ENCODE measurements around the gene ATG16L1. TPM values are rescaled to one million over a fixed set of nuclear protein-coding genes. Genes with fewer than 3 reads are reported as not detected.

Gene ATG16L1
- total and polyA plus RNA-seq, 9 of the 15 experiments (the other 6 are each of a cell fraction or from before 2014, with no cell fraction given): 6.4 to 21.3 (median 17.2) TPM

DNA sequence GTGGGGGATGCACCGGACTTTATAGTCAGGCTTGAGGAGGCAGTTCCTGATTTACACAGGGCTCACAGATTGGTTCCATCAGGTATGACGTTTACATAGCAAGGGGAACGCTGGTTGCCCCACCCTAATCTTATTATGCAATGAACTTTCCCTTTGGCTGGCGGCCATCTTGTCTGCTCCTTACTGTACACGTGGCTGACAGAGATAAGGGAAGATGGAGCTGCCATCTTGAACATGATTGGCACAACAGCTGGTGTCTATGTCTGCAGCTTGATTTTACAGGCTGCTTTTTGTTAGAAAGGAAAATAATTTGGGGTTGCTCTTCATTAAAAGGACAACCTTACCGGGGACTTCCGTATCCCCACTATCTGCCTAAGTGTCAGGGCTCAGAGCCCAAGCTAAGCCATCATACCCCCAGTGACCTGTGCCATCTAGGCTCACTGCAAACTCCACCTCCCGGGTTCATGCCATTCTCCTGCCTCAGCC is 33.5 kb upstream of the ATG16L1 start (continued):
- TF ChIP-seq, protein P1, sequence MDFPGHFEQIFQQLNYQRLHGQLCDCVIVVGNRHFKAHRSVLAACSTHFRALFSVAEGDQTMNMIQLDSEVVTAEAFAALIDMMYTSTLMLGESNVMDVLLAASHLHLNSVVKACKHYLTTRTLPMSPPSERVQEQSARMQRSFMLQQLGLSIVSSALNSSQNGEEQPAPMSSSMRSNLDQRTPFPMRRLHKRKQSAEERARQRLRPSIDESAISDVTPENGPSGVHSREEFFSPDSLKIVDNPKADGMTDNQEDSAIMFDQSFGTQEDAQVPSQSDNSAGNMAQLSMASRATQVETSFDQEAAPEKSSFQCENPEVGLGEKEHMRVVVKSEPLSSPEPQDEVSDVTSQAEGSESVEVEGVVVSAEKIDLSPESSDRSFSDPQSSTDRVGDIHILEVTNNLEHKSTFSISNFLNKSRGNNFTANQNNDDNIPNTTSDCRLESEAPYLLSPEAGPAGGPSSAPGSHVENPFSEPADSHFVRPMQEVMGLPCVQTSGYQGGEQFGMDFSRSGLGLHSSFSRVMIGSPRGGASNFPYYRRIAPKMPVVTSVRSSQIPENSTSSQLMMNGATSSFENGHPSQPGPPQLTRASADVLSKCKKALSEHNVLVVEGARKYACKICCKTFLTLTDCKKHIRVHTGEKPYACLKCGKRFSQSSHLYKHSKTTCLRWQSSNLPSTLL (IDR thresholded peaks at IDR 0.05): no peak
- TF ChIP-seq, protein P2, sequence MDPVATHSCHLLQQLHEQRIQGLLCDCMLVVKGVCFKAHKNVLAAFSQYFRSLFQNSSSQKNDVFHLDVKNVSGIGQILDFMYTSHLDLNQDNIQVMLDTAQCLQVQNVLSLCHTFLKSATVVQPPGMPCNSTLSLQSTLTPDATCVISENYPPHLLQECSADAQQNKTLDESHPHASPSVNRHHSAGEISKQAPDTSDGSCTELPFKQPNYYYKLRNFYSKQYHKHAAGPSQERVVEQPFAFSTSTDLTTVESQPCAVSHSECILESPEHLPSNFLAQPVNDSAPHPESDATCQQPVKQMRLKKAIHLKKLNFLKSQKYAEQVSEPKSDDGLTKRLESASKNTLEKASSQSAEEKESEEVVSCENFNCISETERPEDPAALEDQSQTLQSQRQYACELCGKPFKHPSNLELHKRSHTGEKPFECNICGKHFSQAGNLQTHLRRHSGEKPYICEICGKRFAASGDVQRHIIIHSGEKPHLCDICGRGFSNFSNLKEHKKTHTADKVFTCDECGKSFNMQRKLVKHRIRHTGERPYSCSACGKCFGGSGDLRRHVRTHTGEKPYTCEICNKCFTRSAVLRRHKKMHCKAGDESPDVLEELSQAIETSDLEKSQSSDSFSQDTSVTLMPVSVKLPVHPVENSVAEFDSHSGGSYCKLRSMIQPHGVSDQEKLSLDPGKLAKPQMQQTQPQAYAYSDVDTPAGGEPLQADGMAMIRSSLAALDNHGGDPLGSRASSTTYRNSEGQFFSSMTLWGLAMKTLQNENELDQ (CRISPR knock-in tag; IDR thresholded peaks at IDR 0.05; ENCODE audit: borderline replicate concordance): no peak
- TF ChIP-seq ILK (tag; IDR thresholded peaks at IDR 0.05; ENCODE audit: borderline replicate concordance, low read depth) (no peak), EP300 (IDR thresholded peaks at IDR 0.05; ENCODE audit: low read length) (peak; percentile 51), PTTG1 (tag; IDR thresholded peaks at IDR 0.05; ENCODE audit: low read depth) (peak; percentile 36; the same call in 1 of the 2 replicates), NRF1 (conservative IDR thresholded peaks at IDR 0.05 in 1 of 2, IDR thresholded peaks at IDR 0.05 in 1 of 2) (no peak), ZBTB1 (CRISPR knock-in tag; IDR thresholded peaks at IDR 0.05; ENCODE audit: borderline replicate concordance, low read depth) (no peak), ARID2 (IDR thresholded peaks at IDR 0.05) (no peak), YBX1 (IDR thresholded peaks at IDR 0.05) (no peak), DACH1 (IDR thresholded peaks at IDR 0.05; ENCODE audit: partially characterized antibody) (peak; percentile 65), EGR1 (conservative IDR thresholded peaks at IDR 0.05) (no peak), ZSCAN29 (IDR thresholded peaks at IDR 0.05) (no peak), MYC (IDR thresholded peaks at IDR 0.05; ENCODE audit: low read depth, low read length) (peak; percentile 94), MYC (CRISPR knock-in tag; IDR thresholded peaks at IDR 0.05; ENCODE audit: borderline replicate concordance, low read depth) (peak; percentile 54; the same call in 1 of the 2 replicates)
- TF ChIP-seq, protein P3, sequence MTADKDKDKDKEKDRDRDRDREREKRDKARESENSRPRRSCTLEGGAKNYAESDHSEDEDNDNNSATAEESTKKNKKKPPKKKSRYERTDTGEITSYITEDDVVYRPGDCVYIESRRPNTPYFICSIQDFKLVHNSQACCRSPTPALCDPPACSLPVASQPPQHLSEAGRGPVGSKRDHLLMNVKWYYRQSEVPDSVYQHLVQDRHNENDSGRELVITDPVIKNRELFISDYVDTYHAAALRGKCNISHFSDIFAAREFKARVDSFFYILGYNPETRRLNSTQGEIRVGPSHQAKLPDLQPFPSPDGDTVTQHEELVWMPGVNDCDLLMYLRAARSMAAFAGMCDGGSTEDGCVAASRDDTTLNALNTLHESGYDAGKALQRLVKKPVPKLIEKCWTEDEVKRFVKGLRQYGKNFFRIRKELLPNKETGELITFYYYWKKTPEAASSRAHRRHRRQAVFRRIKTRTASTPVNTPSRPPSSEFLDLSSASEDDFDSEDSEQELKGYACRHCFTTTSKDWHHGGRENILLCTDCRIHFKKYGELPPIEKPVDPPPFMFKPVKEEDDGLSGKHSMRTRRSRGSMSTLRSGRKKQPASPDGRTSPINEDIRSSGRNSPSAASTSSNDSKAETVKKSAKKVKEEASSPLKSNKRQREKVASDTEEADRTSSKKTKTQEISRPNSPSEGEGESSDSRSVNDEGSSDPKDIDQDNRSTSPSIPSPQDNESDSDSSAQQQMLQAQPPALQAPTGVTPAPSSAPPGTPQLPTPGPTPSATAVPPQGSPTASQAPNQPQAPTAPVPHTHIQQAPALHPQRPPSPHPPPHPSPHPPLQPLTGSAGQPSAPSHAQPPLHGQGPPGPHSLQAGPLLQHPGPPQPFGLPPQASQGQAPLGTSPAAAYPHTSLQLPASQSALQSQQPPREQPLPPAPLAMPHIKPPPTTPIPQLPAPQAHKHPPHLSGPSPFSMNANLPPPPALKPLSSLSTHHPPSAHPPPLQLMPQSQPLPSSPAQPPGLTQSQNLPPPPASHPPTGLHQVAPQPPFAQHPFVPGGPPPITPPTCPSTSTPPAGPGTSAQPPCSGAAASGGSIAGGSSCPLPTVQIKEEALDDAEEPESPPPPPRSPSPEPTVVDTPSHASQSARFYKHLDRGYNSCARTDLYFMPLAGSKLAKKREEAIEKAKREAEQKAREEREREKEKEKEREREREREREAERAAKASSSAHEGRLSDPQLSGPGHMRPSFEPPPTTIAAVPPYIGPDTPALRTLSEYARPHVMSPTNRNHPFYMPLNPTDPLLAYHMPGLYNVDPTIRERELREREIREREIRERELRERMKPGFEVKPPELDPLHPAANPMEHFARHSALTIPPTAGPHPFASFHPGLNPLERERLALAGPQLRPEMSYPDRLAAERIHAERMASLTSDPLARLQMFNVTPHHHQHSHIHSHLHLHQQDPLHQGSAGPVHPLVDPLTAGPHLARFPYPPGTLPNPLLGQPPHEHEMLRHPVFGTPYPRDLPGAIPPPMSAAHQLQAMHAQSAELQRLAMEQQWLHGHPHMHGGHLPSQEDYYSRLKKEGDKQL (CRISPR knock-in tag; IDR thresholded peaks at IDR 0.05; ENCODE audit: borderline replicate concordance): no peak
- TF ChIP-seq, protein P4, sequence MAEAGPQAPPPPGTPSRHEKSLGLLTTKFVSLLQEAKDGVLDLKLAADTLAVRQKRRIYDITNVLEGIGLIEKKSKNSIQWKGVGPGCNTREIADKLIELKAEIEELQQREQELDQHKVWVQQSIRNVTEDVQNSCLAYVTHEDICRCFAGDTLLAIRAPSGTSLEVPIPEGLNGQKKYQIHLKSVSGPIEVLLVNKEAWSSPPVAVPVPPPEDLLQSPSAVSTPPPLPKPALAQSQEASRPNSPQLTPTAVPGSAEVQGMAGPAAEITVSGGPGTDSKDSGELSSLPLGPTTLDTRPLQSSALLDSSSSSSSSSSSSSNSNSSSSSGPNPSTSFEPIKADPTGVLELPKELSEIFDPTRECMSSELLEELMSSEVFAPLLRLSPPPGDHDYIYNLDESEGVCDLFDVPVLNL (CRISPR knock-in tag; IDR thresholded peaks at IDR 0.05; ENCODE audit: low read depth): no peak

All from K562 (cell line).